ENCODE measurements around the gene PCSK6. TPM values are rescaled to one million over a fixed set of nuclear protein-coding genes. Genes with fewer than 3 reads are reported as not detected.

PCSK6 gene
- total RNA-seq, 1 donor from 2014 or later = 3.7 TPM

- no peak overlapping the region for H3K4me3 ChIP-seq (ENCODE audit: low read depth, low read length)
- DNase-seq (ENCODE audit: low read depth) = no peak
- TF ChIP-seq, protein P1, sequence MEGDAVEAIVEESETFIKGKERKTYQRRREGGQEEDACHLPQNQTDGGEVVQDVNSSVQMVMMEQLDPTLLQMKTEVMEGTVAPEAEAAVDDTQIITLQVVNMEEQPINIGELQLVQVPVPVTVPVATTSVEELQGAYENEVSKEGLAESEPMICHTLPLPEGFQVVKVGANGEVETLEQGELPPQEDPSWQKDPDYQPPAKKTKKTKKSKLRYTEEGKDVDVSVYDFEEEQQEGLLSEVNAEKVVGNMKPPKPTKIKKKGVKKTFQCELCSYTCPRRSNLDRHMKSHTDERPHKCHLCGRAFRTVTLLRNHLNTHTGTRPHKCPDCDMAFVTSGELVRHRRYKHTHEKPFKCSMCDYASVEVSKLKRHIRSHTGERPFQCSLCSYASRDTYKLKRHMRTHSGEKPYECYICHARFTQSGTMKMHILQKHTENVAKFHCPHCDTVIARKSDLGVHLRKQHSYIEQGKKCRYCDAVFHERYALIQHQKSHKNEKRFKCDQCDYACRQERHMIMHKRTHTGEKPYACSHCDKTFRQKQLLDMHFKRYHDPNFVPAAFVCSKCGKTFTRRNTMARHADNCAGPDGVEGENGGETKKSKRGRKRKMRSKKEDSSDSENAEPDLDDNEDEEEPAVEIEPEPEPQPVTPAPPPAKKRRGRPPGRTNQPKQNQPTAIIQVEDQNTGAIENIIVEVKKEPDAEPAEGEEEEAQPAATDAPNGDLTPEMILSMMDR (conservative IDR thresholded peaks at IDR 0.05; ENCODE audit: low read depth, low read length) = no peak
These were observed 103.5 kb downstream of the PCSK6 start for GRCh38 chr15:101386006-101386405.

DNA sequence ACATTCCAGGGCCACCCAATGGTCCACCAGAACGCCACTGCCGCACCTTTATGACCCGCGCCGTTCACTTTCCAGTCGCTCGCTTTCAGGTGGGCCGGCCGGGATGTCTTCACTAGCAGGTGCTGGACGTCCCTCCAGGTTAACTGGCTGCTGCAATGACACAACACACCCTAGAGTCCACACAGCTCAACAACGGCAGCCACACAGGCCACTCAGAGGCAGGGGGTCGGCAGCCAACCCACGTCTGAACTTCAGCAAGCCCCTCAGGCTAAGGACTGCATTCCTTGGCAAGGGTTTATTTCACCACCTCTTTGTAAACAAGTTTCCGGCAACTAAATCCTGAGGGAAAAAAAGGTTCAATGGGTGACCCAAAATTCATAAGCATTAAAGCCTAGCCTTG, 105.2 kb downstream of the PCSK6 start:
- no peak overlapping the region for H3K4me3 ChIP-seq (ENCODE audit: low read depth, low read length)
- DNase-seq (ENCODE audit: low read depth) = no peak
- TF ChIP-seq, protein P1 (conservative IDR thresholded peaks at IDR 0.05; ENCODE audit: low read depth, low read length) = no peak

GRCh38 chr15:101382544-101382943, 107.0 kb downstream of the PCSK6 start:
- no peak overlapping the region for H3K4me3 ChIP-seq (ENCODE audit: low read depth, low read length)
- TF ChIP-seq, protein P1 (conservative IDR thresholded peaks at IDR 0.05; ENCODE audit: low read depth, low read length) = no peak
- no peak for DNase-seq (ENCODE audit: low read depth)

GRCh38 chr15:101381671-101382212, 107.8 kb downstream of the PCSK6 start:
- H3K4me3 ChIP-seq (ENCODE audit: low read depth, low read length) = no peak overlapping the region
- no peak for DNase-seq (ENCODE audit: low read depth)
- TF ChIP-seq, protein P1 (conservative IDR thresholded peaks at IDR 0.05; ENCODE audit: low read depth, low read length) = no peak

GRCh38 chr15:101380146-101380545, 109.4 kb downstream of the PCSK6 start:
- no peak for DNase-seq (ENCODE audit: low read depth)
- TF ChIP-seq, protein P1 (conservative IDR thresholded peaks at IDR 0.05; ENCODE audit: low read depth, low read length) = no peak
- H3K4me3 ChIP-seq (ENCODE audit: low read depth, low read length) = no peak overlapping the region

DNA sequence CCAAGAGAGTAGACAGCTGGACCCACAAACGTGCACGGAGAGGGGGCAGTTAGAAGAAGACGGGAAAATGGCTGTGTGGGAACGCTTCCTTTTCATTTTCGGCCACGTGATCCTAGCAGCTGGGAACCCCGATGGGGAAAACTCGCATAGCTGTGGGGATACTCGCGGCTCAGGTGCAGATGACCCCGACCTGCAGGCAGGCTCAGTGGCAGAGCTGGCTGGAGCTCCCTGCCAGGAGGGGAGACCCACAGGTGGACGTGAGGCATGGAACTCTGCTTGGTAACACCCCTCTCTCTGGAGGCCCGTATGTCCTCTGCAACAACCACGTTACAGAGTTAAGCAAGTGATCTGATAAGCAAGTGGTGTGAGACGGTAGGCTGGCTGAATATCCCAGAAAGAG, 109.9 kb downstream of the PCSK6 start:
- H3K4me3 ChIP-seq (ENCODE audit: low read depth, low read length) = no peak overlapping the region
- TF ChIP-seq, protein P1 (conservative IDR thresholded peaks at IDR 0.05; ENCODE audit: low read depth, low read length) = no peak
- DNase-seq (ENCODE audit: low read depth) = no peak

DNA sequence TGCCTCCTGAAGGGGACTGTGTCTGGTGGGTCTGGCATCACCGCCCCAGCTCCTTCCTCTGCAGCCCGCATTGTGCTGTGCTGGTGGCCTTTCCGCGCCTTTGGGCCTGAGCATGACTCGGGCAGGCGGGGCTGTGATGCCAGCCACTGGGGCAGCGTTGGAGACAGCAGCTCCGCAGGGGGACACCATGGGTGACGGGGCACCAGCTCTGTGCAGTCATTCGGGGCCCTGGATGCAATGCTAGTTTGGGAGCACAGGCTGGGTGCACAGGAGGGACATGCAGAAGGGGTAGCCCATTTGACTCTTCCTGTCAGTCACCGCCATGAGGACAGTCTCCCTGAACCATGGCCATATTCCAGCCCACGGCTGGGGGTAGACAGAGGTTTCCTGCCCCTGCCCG, 110.6 kb downstream of the PCSK6 start:
- TF ChIP-seq, protein P1 (conservative IDR thresholded peaks at IDR 0.05; ENCODE audit: low read depth, low read length) = no peak
- DNase-seq (ENCODE audit: low read depth) = no peak
- H3K4me3 ChIP-seq (ENCODE audit: low read depth, low read length) = no peak overlapping the region
